HepG2 (cell line): ENCODE data around the gene METRN. TPM values are rescaled to one million over a fixed set of nuclear protein-coding genes. Genes with fewer than 3 reads are reported as not detected.

Source experiments
- ARID3A ChIP-seq: IDR thresholded peaks from 2 replicates; pipeline ENCODE4 v1.6.1; 2012; ENCODE audit warnings: low read depth, low read length, improper control_type of control experiment
- ETV6 ChIP-seq: sonication (generic); formaldehyde crosslinking; conservative IDR thresholded peaks from 2 replicates; pipeline ENCODE4 v1.4.0; 2020; ENCODE audit warnings: missing genetic modification reagents
- FOXO1 ChIP-seq: sonication (generic); formaldehyde crosslinking; IDR thresholded peaks from 2 replicates; pipeline ENCODE4 v1.4.0; 2020; ENCODE audit warnings: missing genetic modification reagents
- HDAC2 ChIP-seq: sonication (generic); formaldehyde crosslinking; IDR thresholded peaks from 2 replicates; pipeline ENCODE4 v1.4.0; 2020; ENCODE audit warnings: missing genetic modification reagents
- KAT8 ChIP-seq: IDR thresholded peaks from 2 replicates; pipeline ENCODE4 v1.6.1; 2016; ENCODE audit warnings: missing genetic modification reagents, missing compliant biosample characterization
- MAX ChIP-seq: IDR thresholded peaks from 2 replicates; pipeline ENCODE4 v1.6.1; 2012; ENCODE audit warnings: inconsistent platforms
- POGK ChIP-seq: sonication (generic); formaldehyde crosslinking; conservative IDR thresholded peaks from 2 replicates; pipeline ENCODE4 v1.8.0; 2022; ENCODE audit warnings: mild to moderate bottlenecking, moderate library complexity, missing genetic modification reagents
- SRSF1 ChIP-seq: fragments of 200-400 bp; formaldehyde crosslinking; optimal IDR thresholded peaks from 2 replicates; pipeline ENCODE3; 2017; ENCODE audit warnings: mild to moderate bottlenecking, low read depth, low read length, moderate library complexity
- STAT6 ChIP-seq: sonication (generic); formaldehyde crosslinking; IDR thresholded peaks from 2 replicates; pipeline ENCODE4 v1.4.0; 2020; ENCODE audit warnings: missing genetic modification reagents, mild to moderate bottlenecking, borderline replicate concordance
- ZBTB25 ChIP-seq: IDR thresholded peaks from 2 replicates; pipeline ENCODE4 v1.6.1; 2018; ENCODE audit warnings: missing genetic modification reagents
- ZFP90 ChIP-seq: sonication (generic); formaldehyde crosslinking; IDR thresholded peaks from 2 replicates; pipeline ENCODE4 v1.8.0; 2022; ENCODE audit warnings: missing genetic modification reagents, mild to moderate bottlenecking, inconsistent platforms, borderline replicate concordance
- ZNF101 ChIP-seq: sonication (generic); formaldehyde crosslinking; IDR thresholded peaks from 2 replicates; pipeline ENCODE4 v1.4.0; 2020; ENCODE audit warnings: mild to moderate bottlenecking, low read depth, missing genetic modification reagents, borderline replicate concordance
- ZNF180 ChIP-seq: sonication (generic); formaldehyde crosslinking; IDR thresholded peaks from 2 replicates; pipeline ENCODE4 v1.4.0; 2020; ENCODE audit warnings: low read depth, missing genetic modification reagents, borderline replicate concordance
- ZNF362 ChIP-seq: sonication (generic); formaldehyde crosslinking; IDR thresholded peaks from 2 replicates; pipeline ENCODE4 v1.4.0; 2020; ENCODE audit warnings: missing genetic modification reagents, mild to moderate bottlenecking, borderline replicate concordance
- ZNF512B ChIP-seq: sonication (generic); formaldehyde crosslinking; IDR thresholded peaks from 2 replicates; pipeline ENCODE4 v1.5.1; 2020; ENCODE audit warnings: missing genetic modification reagents, mild to moderate bottlenecking, borderline replicate concordance
- ZNF737 ChIP-seq: sonication (generic); formaldehyde crosslinking; IDR thresholded peaks from 2 replicates; pipeline ENCODE4 v1.5.0; 2020; ENCODE audit warnings: missing genetic modification reagents, mild to moderate bottlenecking, borderline replicate concordance
- polyA plus RNA-seq, 8 experiments: library from polyadenylated mRNA; depleted of rRNA in 3 of 8; stranded (reverse) in 7 of 8; unstranded in 1 of 8; fragments of >200 nt; fragmentation: Illumina TruSeq in 4 of 8; extraction: Trizol in 4 of 8; gene quantifications; 2 replicates each; pipeline versions ENCODE4 v1.2.1 to v1.2.3, GENCODE V29; 2011 to 2016; ENCODE audit warnings: low read depth in 4 of 8, missing spikeins in 1 of 8, mixed read lengths in 1 of 8; ENCODE audit not compliant: insufficient read depth in 1 of 8
- total RNA-seq, 5 experiments: library from RNA; depleted of rRNA; stranded (reverse); fragments of >200 nt; fragmentation: Illumina TruSeq; extraction: Trizol; gene quantifications; 2 replicates each; pipeline ENCODE4 v1.2.3, GENCODE V29; 2016; ENCODE audit warnings: low read depth in 1 of 5

METRN gene
- total and polyA plus RNA-seq, 2 of the 13 experiments (the other 11 are each of a cell fraction or from before 2014, with no cell fraction given) = 25.5 to 46.1 TPM

- TF ChIP-seq ZNF362 (CRISPR knock-in tag) (no peak), ZNF512B (CRISPR knock-in tag) (no peak), ZNF737 (CRISPR knock-in tag) (no peak), SRSF1 (no peak), FOXO1 (CRISPR knock-in tag) (no peak), ETV6 (no peak), ZNF101 (CRISPR knock-in tag) (no peak), STAT6 (CRISPR knock-in tag) (no peak), ZFP90 (CRISPR knock-in tag) (no peak), ZBTB25 (CRISPR knock-in tag) (no peak), ZNF180 (CRISPR knock-in tag) (no peak), POGK (CRISPR knock-in tag) (no peak), MAX (no peak), KAT8 (CRISPR knock-in tag) (no peak), HDAC2 (CRISPR knock-in tag) (no peak), ARID3A (no peak)
Measured at GRCh38 chr16:720447-720989, 5.6 kb downstream of the METRN start (continued).
